IMR-90 (cell line): Measurements from ENCODE around the gene ST7. TPM values are rescaled to one million over a fixed set of nuclear protein-coding genes. Genes with fewer than 3 reads are reported as not detected.

ENCODE experiments used
- ATAC-seq: fragments of 200-7000 bp; cut with Tn5 transposase; 2 replicates; pipeline ENCODE4 v1.9.1; 2020; ENCODE audit warnings: low read depth, mild to moderate bottlenecking, moderate library complexity
- BruUV-seq: library from RNA; stranded (reverse); fragments of 400-500 nt; replicated peaks from 2 replicates; lab custom pipeline; 2021; lab: Mats Ljungman, UMichigan
- CTCF ChIA-PET: fragments of 300-600 bp; formaldehyde crosslinking; extraction: SDS; loops from one replicate; lab custom pipeline; 2021; ENCODE audit warnings: antibody characterized with exemption; lab: Yijun Ruan, JAX
- POLR2A ChIA-PET: fragments of 300-600 bp; sonication (Branson Sonifier 250); formaldehyde crosslinking; loops from one replicate; lab custom pipeline; 2022; ENCODE audit warnings: antibody characterized with exemption; ENCODE audit not compliant: unreplicated experiment; lab: Charles Lee
- DNase-seq: peaks from one replicate; pipeline ENCODE4 v3.0.0; 2013
- H2AFZ ChIP-seq: replicated peaks from 2 replicates; pipeline ENCODE3; 2013; ENCODE audit warnings: low read length, mild to moderate bottlenecking; ENCODE audit not compliant: poor library complexity
- H2AK5ac ChIP-seq: 2 replicates; pipeline ENCODE4 v1.6.1; 2013; ENCODE audit warnings: low read depth, low read length, inconsistent platforms
- H2AK9ac ChIP-seq: replicated peaks from 2 replicates; pipeline ENCODE3; 2013; ENCODE audit warnings: mild to moderate bottlenecking, low read depth, low read length, moderate library complexity; ENCODE audit not compliant: poor library complexity
- H2BK120ac ChIP-seq: 2 replicates; pipeline ENCODE4 v1.6.1; 2013; ENCODE audit warnings: low read depth, low read length, inconsistent platforms
- H2BK15ac ChIP-seq: 3 replicates; pipeline ENCODE4 v1.6.1; 2013; ENCODE audit warnings: low read depth, low read length, inconsistent platforms
- H2BK20ac ChIP-seq: 2 replicates; pipeline ENCODE4 v1.6.1; 2013; ENCODE audit warnings: low read depth, mild to moderate bottlenecking, inconsistent platforms, low read length, moderate library complexity
- H2BK5ac ChIP-seq: 2 replicates; pipeline ENCODE4 v1.6.1; 2013; ENCODE audit warnings: mild to moderate bottlenecking, low read depth, low read length, inconsistent platforms; ENCODE audit not compliant: poor library complexity, severe bottlenecking
- H3K14ac ChIP-seq: replicated peaks from 2 replicates; pipeline ENCODE4 v1.6.1; 2013; ENCODE audit warnings: low read depth, low read length, inconsistent platforms
- H3K18ac ChIP-seq: 2 replicates; pipeline ENCODE4 v1.6.1; 2013; ENCODE audit warnings: low read depth, low read length, control low read depth
- H3K23ac ChIP-seq: 2 replicates; pipeline ENCODE4 v1.6.1; 2013; ENCODE audit warnings: low read depth, low read length, inconsistent platforms
- H3K27ac ChIP-seq: 2 replicates; pipeline ENCODE4 v1.5.1; 2013; ENCODE audit warnings: mild to moderate bottlenecking, control low read depth, low read length; ENCODE audit not compliant: insufficient read depth
- H3K27me3 ChIP-seq: 2 replicates; pipeline ENCODE4 v1.6.1; 2013; ENCODE audit warnings: low read length; ENCODE audit not compliant: control insufficient read depth, insufficient read depth
- H3K36me3 ChIP-seq: 2 replicates; pipeline ENCODE4 v1.6.1; 2013; ENCODE audit warnings: low read length, mixed read lengths; ENCODE audit not compliant: control insufficient read depth, insufficient read depth
- H3K4ac ChIP-seq: 2 replicates; pipeline ENCODE4 v1.6.1; 2013; ENCODE audit warnings: low read depth, low read length, inconsistent platforms
- H3K4me1 ChIP-seq: 2 replicates; pipeline ENCODE4 v1.6.1; 2013; ENCODE audit warnings: low read length, mixed read lengths; ENCODE audit not compliant: control insufficient read depth, insufficient read depth
- H3K4me2 ChIP-seq: 2 replicates; pipeline ENCODE4 v1.6.1; 2013; ENCODE audit warnings: low read depth, mild to moderate bottlenecking, control low read depth, low read length, moderate library complexity
- H3K4me3 ChIP-seq: 2 replicates; pipeline ENCODE4 v1.5.1; 2013; ENCODE audit warnings: low read depth, mild to moderate bottlenecking, control low read depth, low read length, moderate library complexity; ENCODE audit not compliant: insufficient read depth
- H3K56ac ChIP-seq: 2 replicates; pipeline ENCODE4 v1.6.1; 2013; ENCODE audit warnings: low read length, inconsistent platforms; ENCODE audit not compliant: insufficient read depth; ENCODE audit errors: extremely low read depth
- H3K79me1 ChIP-seq, 2 experiments: 2 replicates each; pipeline ENCODE4 v1.6.1; 2013; ENCODE audit warnings: low read length in 2 of 2, inconsistent platforms in 1 of 2, low read depth in 1 of 2
- H3K9ac ChIP-seq: 2 replicates; pipeline ENCODE4 v1.6.1; 2013; ENCODE audit warnings: low read depth, low read length, control low read depth
- H3K9me1 ChIP-seq: 2 replicates; pipeline ENCODE4 v1.6.1; 2013; ENCODE audit warnings: low read length, inconsistent platforms; ENCODE audit not compliant: insufficient read depth
- H3K9me3 ChIP-seq: 2 replicates; pipeline ENCODE4 v1.6.1; 2013; ENCODE audit warnings: low read length; ENCODE audit not compliant: control insufficient read depth, insufficient read depth
- H4K20me1 ChIP-seq: 2 replicates; pipeline ENCODE4 v1.6.1; 2013; ENCODE audit warnings: low read length, inconsistent platforms; ENCODE audit not compliant: insufficient read depth
- H4K5ac ChIP-seq: 2 replicates; pipeline ENCODE4 v1.6.1; 2013; ENCODE audit warnings: mild to moderate bottlenecking, low read depth, low read length, control low read depth
- H4K8ac ChIP-seq, 2 experiments: 2 replicates each; pipeline ENCODE4 v1.6.1; 2013; ENCODE audit warnings: low read depth in 2 of 2, low read length in 2 of 2, control low read depth in 1 of 2, inconsistent platforms in 1 of 2
- H4K91ac ChIP-seq: 2 replicates; pipeline ENCODE4 v1.6.1; 2013; ENCODE audit warnings: low read depth, low read length, inconsistent platforms; ENCODE audit not compliant: insufficient read depth
- BHLHE40 ChIP-seq: fragments of 150-350 bp; IDR thresholded peaks from 2 replicates; pipeline ENCODE4 v1.6.1; 2016; ENCODE audit warnings: mild to moderate bottlenecking, low read depth, low read length
- CEBPB ChIP-seq: IDR thresholded peaks from 2 replicates; pipeline ENCODE4 v1.6.1; 2012; ENCODE audit warnings: low read depth, low read length, improper control_type of control experiment
- CHD1 ChIP-seq: IDR thresholded peaks from 2 replicates; pipeline ENCODE4 v1.6.1; 2012; ENCODE audit warnings: low read depth, low read length, improper control_type of control experiment
- CTCF ChIP-seq: conservative IDR thresholded peaks from 2 replicates; pipeline ENCODE4 v1.5.1; 2012; ENCODE audit warnings: mild to moderate bottlenecking, low read depth, low read length, improper control_type of control experiment
- ELK1 ChIP-seq: fragments of 150-350 bp; IDR thresholded peaks from 2 replicates; pipeline ENCODE4 v1.6.1; 2016; ENCODE audit warnings: low read depth, mild to moderate bottlenecking, low read length, moderate library complexity, borderline replicate concordance
- FOS ChIP-seq: fragments of 150-350 bp; IDR thresholded peaks from 2 replicates; pipeline ENCODE4 v1.6.1; 2016; ENCODE audit warnings: low read depth, low read length
- MAFK ChIP-seq: IDR thresholded peaks from 2 replicates; pipeline ENCODE4 v1.6.1; 2012; ENCODE audit warnings: low read depth, low read length, improper control_type of control experiment
- MAZ ChIP-seq: IDR thresholded peaks from 2 replicates; pipeline ENCODE4 v1.6.1; 2012; ENCODE audit warnings: low read depth, mild to moderate bottlenecking, low read length, improper control_type of control experiment, moderate library complexity, borderline replicate concordance
- MXI1 ChIP-seq: IDR thresholded peaks from 2 replicates; pipeline ENCODE4 v1.6.1; 2012; ENCODE audit warnings: low read depth, mild to moderate bottlenecking, low read length, moderate library complexity, borderline replicate concordance
- NFE2L2 ChIP-seq: fragments of 150-350 bp; IDR thresholded peaks from 2 replicates; pipeline ENCODE4 v1.6.1; 2016; ENCODE audit warnings: low read depth, mild to moderate bottlenecking, low read length
- POLR2A ChIP-seq: IDR thresholded peaks from 2 replicates; pipeline ENCODE4 v1.6.1; 2012; ENCODE audit warnings: mild to moderate bottlenecking, low read depth, low read length
- RAD21 ChIP-seq: IDR thresholded peaks from 2 replicates; pipeline ENCODE4 v1.6.1; 2012; ENCODE audit warnings: low read length, improper control_type of control experiment
- RCOR1 ChIP-seq: IDR thresholded peaks from 2 replicates; pipeline ENCODE4 v1.6.1; 2012; ENCODE audit warnings: mild to moderate bottlenecking, low read length, improper control_type of control experiment; ENCODE audit not compliant: insufficient replicate concordance
- RFX5 ChIP-seq: IDR thresholded peaks from 2 replicates; pipeline ENCODE4 v1.8.0; 2012; ENCODE audit warnings: low read depth, mild to moderate bottlenecking, low read length, moderate library complexity
- SMC3 ChIP-seq: fragments of 150-350 bp; IDR thresholded peaks from 2 replicates; pipeline ENCODE4 v1.6.1; 2016; ENCODE audit warnings: low read depth, mild to moderate bottlenecking, antibody characterized with exemption, low read length, moderate library complexity
- WGBS, 2 experiments: methylation state at CpG; one replicate each; pipeline versions ENCODE4 v1.1.5 to v1.1.7; 2013; ENCODE audit warnings: missing lambda C conversion rate in 2 of 2; ENCODE audit not compliant: insufficient read length in 1 of 2; ENCODE audit errors: extremely low coverage in 2 of 2; 5-methylcytosine and 5-hydroxymethylcytosine counted together
- dilution Hi-C: fragments of 300-500 bp; cut with HindIII; formaldehyde crosslinking; loops from one replicate; pipeline ENCODE4 v1.14.3; 2018; ENCODE audit warnings: low sequenced_read_pairs; ENCODE audit not compliant: unreplicated experiment
- in situ Hi-C: fragments of 300-500 bp; cut with MboI; formaldehyde crosslinking; loops from 3 replicates; pipeline ENCODE4 v1.14.3; 2019; ENCODE audit warnings: low sequenced_read_pairs, inconsistent platforms, mixed read lengths
- intact Hi-C: fragments of 100-400 bp; cut with micrococcal nuclease; formaldehyde crosslinking; loops from 2 replicates; pipeline ENCODE4 v1.10.0; 2022
- polyA plus RNA-seq, 3 experiments: library from polyadenylated mRNA; depleted of rRNA; stranded (reverse); fragments of >200 nt; gene quantifications; 2 replicates each; pipeline ENCODE4 v1.2.3, GENCODE V29; 2012; ENCODE audit warnings: low replicate concordance in 1 of 3
- total RNA-seq: library from RNA; depleted of rRNA; stranded (reverse); fragments of >200 nt; gene quantifications from 2 replicates; pipeline ENCODE4 v1.2.3, GENCODE V29; 2012
- TF ChIP-seq, protein P1 (sequence below): fragments of 150-350 bp; IDR thresholded peaks from 2 replicates; pipeline ENCODE4 v1.6.1; 2017; ENCODE audit warnings: mild to moderate bottlenecking, antibody characterized with exemption, low read length, low read depth

ST7 gene
- total and polyA plus RNA-seq, 2 of the 4 experiments (the other 2 are of a cell fraction), result 18.6 to 26.0 TPM

DNA sequence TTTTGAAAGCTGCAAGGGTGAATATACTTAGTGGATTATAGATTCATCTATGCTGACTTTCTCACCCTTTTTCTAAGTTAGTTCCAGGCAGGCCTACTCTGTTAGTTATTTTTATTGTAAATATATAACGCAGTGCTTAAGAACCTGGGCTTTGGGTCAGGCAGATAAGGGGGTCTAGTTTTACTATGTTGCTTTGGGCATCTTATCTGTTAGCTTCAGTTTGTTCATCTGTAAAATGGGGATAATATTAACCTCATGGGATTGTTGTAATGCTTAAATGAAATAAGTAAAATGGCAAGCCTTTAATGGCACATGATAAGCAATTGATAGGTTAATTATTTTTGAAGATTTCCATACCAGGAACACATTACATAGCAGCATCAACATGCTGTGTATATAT lies 79.5 kb downstream of the ST7 start:
- Histone ChIP-seq H2AK9ac (no peak overlapping the region), H3K9me1 (no peaks in the 10 kb centered on the region), H4K91ac (no peak overlapping the region), H3K56ac (no peak overlapping the region), H3K27me3 (no peaks in the 10 kb centered on the region), H3K4me3 (no peak overlapping the region), H3K4ac (no peak overlapping the region), H2AFZ (no peak overlapping the region), H2BK15ac (no peak overlapping the region), H4K8ac (no peak overlapping the region), H3K9ac (no peak overlapping the region), H3K9me3 (0 out of 2 replicates have a peak, but pooled peaks cover 2% of the 10 kb centered on the region), H3K14ac (no peak overlapping the region), H2BK120ac (no peak overlapping the region), H2AK5ac (no peak overlapping the region), H3K18ac (no peak overlapping the region), H4K20me1 (peaks cover 6% of the 10 kb centered on the region; the same call in 1 of the 2 replicates), H3K4me2 (no peak overlapping the region), H3K4me1 (peaks cover 2% of the 10 kb centered on the region; the same call in 1 of the 2 replicates), H2BK20ac (no peak overlapping the region), H3K23ac (no peak overlapping the region), H3K27ac (no peak overlapping the region), H2BK5ac (no peak overlapping the region), H4K5ac (no peak overlapping the region), H3K79me1 (peaks cover 11 to 24% of the 10 kb centered on the region in 2 experiments), H3K36me3 (no peaks in the 10 kb centered on the region)
- BruUV-seq, result no TSS peak
- in situ Hi-C loops (no loop called here), dilution Hi-C loops (no loop called here), intact Hi-C loops (no loop called here)
- POLR2A ChIA-PET, result no interaction called here
- no peak for ATAC-seq
- no peak for TF ChIP-seq MAFK
- no peak for TF ChIP-seq MAZ
- no peak for TF ChIP-seq CTCF
- TF ChIP-seq RCOR1, result no peak
- TF ChIP-seq CEBPB, result no peak
- TF ChIP-seq FOS, result no peak
- TF ChIP-seq RAD21, result no peak
- TF ChIP-seq SMC3, result no peak
- no peak for TF ChIP-seq BHLHE40
- TF ChIP-seq NFE2L2, result no peak
- no peak for TF ChIP-seq MXI1
- no peak for TF ChIP-seq RFX5
- no peak for TF ChIP-seq ELK1
- no peak for TF ChIP-seq CHD1
- TF ChIP-seq, protein P1, sequence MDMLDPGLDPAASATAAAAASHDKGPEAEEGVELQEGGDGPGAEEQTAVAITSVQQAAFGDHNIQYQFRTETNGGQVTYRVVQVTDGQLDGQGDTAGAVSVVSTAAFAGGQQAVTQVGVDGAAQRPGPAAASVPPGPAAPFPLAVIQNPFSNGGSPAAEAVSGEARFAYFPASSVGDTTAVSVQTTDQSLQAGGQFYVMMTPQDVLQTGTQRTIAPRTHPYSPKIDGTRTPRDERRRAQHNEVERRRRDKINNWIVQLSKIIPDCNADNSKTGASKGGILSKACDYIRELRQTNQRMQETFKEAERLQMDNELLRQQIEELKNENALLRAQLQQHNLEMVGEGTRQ, result no peak
- no peak for TF ChIP-seq POLR2A
- WGBS, 2 experiments, result no CpG with 5 or more reads among the region's 1 CpG
- no peak for DNase-seq
- CTCF ChIA-PET, result interaction anchor here (0.6 kb wide), 1 partner anchor 94 kb away, joined by 4 read pairs; no protein-coding TSS in a partner anchor
